HEK293T (cell line): Measurements from ENCODE around the gene TBX1.

Source experiments
- SP1 ChIP-seq: fragments of 450-650 bp; IDR thresholded peaks from 2 replicates; pipeline ENCODE4 v1.6.1; 2017
- SUZ12 ChIP-seq: fragments of 450-650 bp; IDR thresholded peaks from 2 replicates; pipeline ENCODE4 v1.6.1; 2016; ENCODE audit warnings: mild to moderate bottlenecking
- TARDBP ChIP-seq: fragments of 450-650 bp; IDR thresholded peaks from 2 replicates; pipeline ENCODE4 v1.6.1; 2016

GRCh38 chr22:19807914-19808872 lies 47.6 kb downstream of the TBX1 start:
- TF ChIP-seq SUZ12: no peak
- TF ChIP-seq SP1: no peak
- no peak for TF ChIP-seq TARDBP
